Fibroblast of lung (primary cell): ENCODE measurements around the gene FKBP2. TPM values are rescaled to one million over a fixed set of nuclear protein-coding genes. Genes with fewer than 3 reads are reported as not detected.

Experiments
- DNase-seq, 2 donors: peaks; one replicate each; pipeline versions ENCODE4 v3.0.0 to v3.0.0-alpha.2; 2010; ENCODE audit warnings: low read depth in 2 of 2
- H2AFZ ChIP-seq: 2 replicates; pipeline ENCODE4 v1.5.1; 2012; ENCODE audit warnings: low read length, control low read depth, inconsistent platforms
- H3K27ac ChIP-seq: 2 replicates; pipeline ENCODE4 v1.5.1; 2011; ENCODE audit warnings: low read length, control low read depth; ENCODE audit not compliant: insufficient read depth
- H3K27me3 ChIP-seq: 2 replicates; pipeline ENCODE4 v1.5.1; 2011; ENCODE audit warnings: mild to moderate bottlenecking, low read length; ENCODE audit not compliant: control insufficient read depth, insufficient read depth
- H3K36me3 ChIP-seq: 2 replicates; pipeline ENCODE4 v1.5.1; 2011; ENCODE audit warnings: low read length; ENCODE audit not compliant: control insufficient read depth, insufficient read depth
- H3K4me1 ChIP-seq: 2 replicates; pipeline ENCODE4 v1.5.1; 2011; ENCODE audit warnings: low read length; ENCODE audit not compliant: control insufficient read depth, insufficient read depth; ENCODE audit errors: extremely low read depth
- H3K4me2 ChIP-seq: 2 replicates; pipeline ENCODE4 v1.5.1; 2011; ENCODE audit warnings: low read length, control low read depth; ENCODE audit not compliant: insufficient read depth; ENCODE audit errors: extremely low read depth
- H3K4me3 ChIP-seq, 4 experiments: fragments of 200-600 bp in 1 of 4; sonication (generic) in 1 of 4; replicated peaks in 1 of 4; 2 replicates each; pipeline ENCODE4 v1.5.1; 2011 to 2016; ENCODE audit warnings: low read length in 4 of 4, low read depth in 3 of 4, mild to moderate bottlenecking in 3 of 4, control low read depth in 2 of 4, inconsistent platforms in 1 of 4, mixed read lengths in 1 of 4; ENCODE audit not compliant: insufficient read depth in 1 of 4; ENCODE audit errors: control extremely low read depth in 1 of 4
- H3K79me2 ChIP-seq: 2 replicates; pipeline ENCODE4 v1.5.1; 2012; ENCODE audit warnings: mild to moderate bottlenecking, low read length, inconsistent platforms; ENCODE audit not compliant: control insufficient read depth, insufficient read depth
- H3K9ac ChIP-seq: 2 replicates; pipeline ENCODE4 v1.5.1; 2011; ENCODE audit warnings: mild to moderate bottlenecking, low read length, control low read depth; ENCODE audit not compliant: insufficient read depth
- H3K9me3 ChIP-seq: 2 replicates; pipeline ENCODE4 v1.5.1; 2012; ENCODE audit warnings: low read depth, low read length; ENCODE audit not compliant: control insufficient read depth, insufficient read depth
- H4K20me1 ChIP-seq: 2 replicates; pipeline ENCODE4 v1.5.1; 2011; ENCODE audit warnings: low read length; ENCODE audit not compliant: control insufficient read depth, insufficient read depth; ENCODE audit errors: extremely low read depth
- EZH2 ChIP-seq: IDR thresholded peaks from 2 replicates; pipeline ENCODE4 v1.5.1; 2012; ENCODE audit warnings: low read length, control low read depth, mild to moderate bottlenecking; ENCODE audit errors: missing control alignments
- polyA plus RNA-seq, 2 donors: library from polyadenylated mRNA; depleted of rRNA in 1 of 2; stranded (reverse) in 1 of 2; unstranded in 1 of 2; fragments of >200 nt; gene quantifications; 2 replicates each; pipeline ENCODE4 v1.2.1, GENCODE V29; 2011 to 2012; ENCODE audit warnings: missing spikeins in 1 of 2
- total RNA-seq: library from RNA; depleted of rRNA; stranded (reverse); fragments of >200 nt; gene quantifications from 2 replicates; pipeline ENCODE4 v1.2.1, GENCODE V29; 2014
- TF ChIP-seq, protein P1 (sequence below), 2 donors: IDR thresholded peaks in 1 of 2; conservative IDR thresholded peaks in 1 of 2; 1 replicate in 1 of 2; 2 replicates in 1 of 2; pipeline ENCODE4 v1.5.1; 2011 to 2012; ENCODE audit warnings: low read length in 2 of 2, control low read depth in 1 of 2, inconsistent platforms in 1 of 2, low read depth in 1 of 2, mild to moderate bottlenecking in 1 of 2

FKBP2 gene
- total and polyA plus RNA-seq, 2 donors (not counting 1 experiment from before 2014, with no cell fraction given) = 34.7 to 62.9 TPM

DNA sequence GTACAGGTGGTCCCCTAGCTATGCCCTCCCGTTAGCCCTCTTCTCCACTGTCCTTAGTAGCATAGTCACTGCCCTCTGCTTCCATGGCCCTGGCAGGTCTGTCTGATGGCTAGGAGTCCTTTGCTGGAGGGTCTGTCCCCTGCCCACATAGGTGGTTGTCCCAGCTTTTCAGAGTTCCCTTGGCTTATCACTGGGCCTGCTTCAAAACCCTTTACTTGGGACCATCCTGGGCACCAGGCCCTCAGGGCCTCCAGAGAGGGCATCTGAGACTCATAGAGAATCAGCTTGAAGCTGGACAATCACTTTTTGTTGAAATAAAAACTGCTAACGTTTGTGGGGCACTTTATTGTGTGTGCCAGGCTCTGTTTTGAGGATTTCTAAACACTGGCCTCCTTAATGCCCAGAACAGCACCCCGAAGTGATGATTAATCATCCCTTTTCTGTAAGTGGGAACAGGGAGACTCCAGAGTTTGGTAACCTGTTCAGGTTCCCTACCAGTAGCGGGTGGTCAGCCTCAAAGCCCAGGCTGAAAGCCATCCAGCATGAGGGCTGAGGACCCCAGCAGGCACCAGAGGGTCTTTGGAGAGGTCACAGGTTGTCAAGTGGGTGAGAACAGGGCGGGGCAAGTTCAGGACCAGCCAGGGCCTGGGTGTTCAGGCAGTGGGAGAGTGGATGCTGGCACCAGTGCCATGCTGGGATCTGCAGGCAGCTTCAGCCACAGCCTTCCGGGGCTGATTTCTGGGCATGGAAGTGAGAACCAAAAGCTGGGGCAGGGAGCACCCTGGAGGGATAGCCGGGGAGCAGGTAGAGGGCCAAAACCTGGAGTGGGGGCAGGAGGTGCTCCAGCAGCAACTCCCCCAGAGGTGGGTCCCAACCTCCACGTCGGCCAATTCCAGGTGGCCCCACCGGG is 49.7 kb downstream of the FKBP2 start:
- H4K20me1 ChIP-seq = no peaks in the 10 kb centered on the region
- no peaks in the 10 kb centered on the region for H3K36me3 ChIP-seq
- H3K4me3 ChIP-seq = no peak overlapping the region
- no peak overlapping the region for H3K27ac ChIP-seq
- no peak overlapping the region for H3K4me2 ChIP-seq
- H3K4me1 ChIP-seq = peaks cover 7% of the 10 kb centered on the region
- TF ChIP-seq, protein P1, sequence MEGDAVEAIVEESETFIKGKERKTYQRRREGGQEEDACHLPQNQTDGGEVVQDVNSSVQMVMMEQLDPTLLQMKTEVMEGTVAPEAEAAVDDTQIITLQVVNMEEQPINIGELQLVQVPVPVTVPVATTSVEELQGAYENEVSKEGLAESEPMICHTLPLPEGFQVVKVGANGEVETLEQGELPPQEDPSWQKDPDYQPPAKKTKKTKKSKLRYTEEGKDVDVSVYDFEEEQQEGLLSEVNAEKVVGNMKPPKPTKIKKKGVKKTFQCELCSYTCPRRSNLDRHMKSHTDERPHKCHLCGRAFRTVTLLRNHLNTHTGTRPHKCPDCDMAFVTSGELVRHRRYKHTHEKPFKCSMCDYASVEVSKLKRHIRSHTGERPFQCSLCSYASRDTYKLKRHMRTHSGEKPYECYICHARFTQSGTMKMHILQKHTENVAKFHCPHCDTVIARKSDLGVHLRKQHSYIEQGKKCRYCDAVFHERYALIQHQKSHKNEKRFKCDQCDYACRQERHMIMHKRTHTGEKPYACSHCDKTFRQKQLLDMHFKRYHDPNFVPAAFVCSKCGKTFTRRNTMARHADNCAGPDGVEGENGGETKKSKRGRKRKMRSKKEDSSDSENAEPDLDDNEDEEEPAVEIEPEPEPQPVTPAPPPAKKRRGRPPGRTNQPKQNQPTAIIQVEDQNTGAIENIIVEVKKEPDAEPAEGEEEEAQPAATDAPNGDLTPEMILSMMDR (conservative IDR thresholded peaks at IDR 0.05 in 1 of 2, IDR thresholded peaks at IDR 0.05 in 1 of 2; ENCODE audit: low read depth in 1 of 2, low read length in 2 of 2) = no peak
- TF ChIP-seq EZH2 = peak; percentile 65
- DNase-seq = no peak
- H3K9me3 ChIP-seq = no peaks in the 10 kb centered on the region
- no peak overlapping the region for H2AFZ ChIP-seq
- H3K9ac ChIP-seq = no peak overlapping the region
- H3K79me2 ChIP-seq = no peaks in the 10 kb centered on the region
- peaks cover 38% of the 10 kb centered on the region for H3K27me3 ChIP-seq

DNA sequence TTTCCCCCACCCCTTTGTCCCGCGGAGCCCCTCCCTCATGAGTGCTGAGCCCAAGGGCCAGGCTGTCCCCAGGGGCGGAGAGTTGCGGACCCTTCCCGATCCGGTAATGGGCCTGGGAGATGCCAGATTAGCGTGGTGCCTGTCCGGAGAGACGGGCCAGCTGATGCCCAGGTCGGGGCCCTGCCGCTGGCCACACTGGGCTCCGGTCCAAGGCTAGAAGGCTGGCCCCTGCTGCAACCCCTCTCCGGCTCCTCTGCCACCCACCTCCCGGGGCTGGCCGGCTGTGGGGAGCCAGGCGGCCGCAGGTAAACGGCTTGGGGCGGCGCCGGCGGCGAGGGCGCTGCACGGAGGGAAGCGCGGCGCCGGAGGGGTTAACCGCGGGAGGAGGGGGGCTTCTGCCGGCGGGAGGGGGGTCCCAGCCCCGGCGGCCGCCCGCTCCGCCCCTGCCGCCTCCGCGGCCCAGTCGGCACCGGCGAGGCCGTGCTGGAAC is 50.4 kb downstream of the FKBP2 start, which contains the start of gene KCNK4:
KCNK4 (plus strand) TSS at position 41 of the 490 bp plus-strand sequence. CDS start 1,717 bp downstream, outside the sequence.
- no peak within 1 kb of the TSS for H2AFZ ChIP-seq

More for the DNA sequence above, 50.4 kb downstream of the FKBP2 start, which contains the start of gene KCNK4:
- Histone ChIP-seq H3K4me3 (peak within 1 kb of the TSS in 1 of 4 experiments; percentile 30), H3K36me3 (no peaks in the 10 kb centered on the region), H4K20me1 (no peaks in the 10 kb centered on the region), H3K4me1 (peaks cover 2% of the 10 kb centered on the region), H3K9ac (no peak within 1 kb of the TSS), H3K27me3 (peaks cover 45% of the 10 kb centered on the region), H3K79me2 (no peaks in the 10 kb centered on the region), H3K4me2 (peak within 1 kb of the TSS; percentile 51), H3K9me3 (no peaks in the 10 kb centered on the region), H3K27ac (no peak within 1 kb of the TSS)
- DNase-seq = no peak
- TF ChIP-seq EZH2 = no peak
- TF ChIP-seq, protein P1 (conservative IDR thresholded peaks at IDR 0.05 in 1 of 2, IDR thresholded peaks at IDR 0.05 in 1 of 2; ENCODE audit: low read depth in 1 of 2, low read length in 2 of 2) = no peak
